GM19240 (cell line): ENCODE data around the gene M1AP.

Experiments used
- DNase-seq: peaks from one replicate; pipeline ENCODE4 v3.0.0; 2011; ENCODE audit warnings: low spot score; ENCODE audit not compliant: insufficient read length

Gene M1AP, protein sequence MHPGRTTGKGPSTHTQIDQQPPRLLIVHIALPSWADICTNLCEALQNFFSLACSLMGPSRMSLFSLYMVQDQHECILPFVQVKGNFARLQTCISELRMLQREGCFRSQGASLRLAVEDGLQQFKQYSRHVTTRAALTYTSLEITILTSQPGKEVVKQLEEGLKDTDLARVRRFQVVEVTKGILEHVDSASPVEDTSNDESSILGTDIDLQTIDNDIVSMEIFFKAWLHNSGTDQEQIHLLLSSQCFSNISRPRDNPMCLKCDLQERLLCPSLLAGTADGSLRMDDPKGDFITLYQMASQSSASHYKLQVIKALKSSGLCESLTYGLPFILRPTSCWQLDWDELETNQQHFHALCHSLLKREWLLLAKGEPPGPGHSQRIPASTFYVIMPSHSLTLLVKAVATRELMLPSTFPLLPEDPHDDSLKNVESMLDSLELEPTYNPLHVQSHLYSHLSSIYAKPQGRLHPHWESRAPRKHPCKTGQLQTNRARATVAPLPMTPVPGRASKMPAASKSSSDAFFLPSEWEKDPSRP

DNA sequence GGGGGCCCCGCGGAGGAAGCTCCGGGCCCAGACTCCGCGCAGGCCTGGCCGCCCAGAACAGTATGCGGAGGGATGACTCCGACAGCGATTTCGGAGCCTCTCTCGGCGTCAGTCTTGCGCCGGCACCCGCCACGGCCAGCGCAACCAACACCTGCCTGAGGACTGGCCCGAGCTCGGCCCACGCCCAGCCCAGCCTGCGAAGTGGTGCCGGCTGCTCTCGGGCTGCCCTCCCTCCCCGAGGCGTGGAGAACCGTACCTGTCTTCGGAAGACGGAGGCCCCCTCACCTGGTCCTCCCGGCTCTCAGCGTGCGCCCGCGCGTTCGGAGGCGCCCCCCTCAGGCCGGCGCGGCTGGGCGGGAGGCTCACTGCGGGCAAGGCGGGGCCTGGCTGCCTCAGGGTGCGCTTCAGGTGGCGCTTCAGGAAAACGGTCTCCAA is at the start of gene M1AP:
TSS of gene M1AP (minus strand) at position 322 of the 435 bp plus-strand sequence. CDS start 8,055 bp downstream, outside the sequence.
- DNase-seq = no peak

DNA sequence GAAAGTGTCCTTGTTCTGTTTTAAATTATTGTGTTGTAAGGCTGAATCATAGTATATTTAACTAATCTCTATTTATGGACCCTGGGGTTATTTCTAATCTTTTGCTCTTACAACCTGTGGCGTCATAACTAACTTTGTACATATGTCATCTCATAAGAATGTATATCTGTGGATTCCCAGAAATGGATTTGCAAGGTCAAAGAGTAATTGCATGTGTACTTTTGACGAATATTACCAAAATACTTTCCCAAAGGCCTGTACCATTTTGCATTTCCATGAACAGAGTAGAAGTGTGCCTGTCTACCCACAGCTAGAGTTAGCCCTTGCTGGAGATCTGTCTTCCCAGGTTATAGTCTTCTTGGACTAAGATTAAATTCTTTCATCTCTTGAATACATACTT is 48.7 kb upstream of the M1AP start:
- no peak for DNase-seq

DNA sequence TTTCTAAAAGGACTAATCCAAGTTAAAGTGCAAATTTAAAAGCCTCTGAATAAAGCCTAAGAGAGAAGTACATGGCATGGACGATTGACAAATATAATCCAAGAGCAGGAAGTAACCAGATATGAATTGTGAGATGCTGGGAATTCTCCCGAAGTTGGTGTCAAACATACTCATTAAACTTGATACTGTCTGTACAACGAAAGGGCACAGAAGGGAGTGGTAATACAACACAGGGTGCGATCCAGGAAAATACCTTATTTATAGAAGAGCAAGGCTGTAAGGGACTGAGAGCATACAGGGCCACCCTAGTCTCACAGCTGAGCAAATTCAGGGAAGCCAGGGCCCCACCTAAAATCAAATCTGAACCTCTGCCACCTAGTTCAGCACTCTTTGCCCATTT is 47.5 kb upstream of the M1AP start:
- DNase-seq = no peak

DNA sequence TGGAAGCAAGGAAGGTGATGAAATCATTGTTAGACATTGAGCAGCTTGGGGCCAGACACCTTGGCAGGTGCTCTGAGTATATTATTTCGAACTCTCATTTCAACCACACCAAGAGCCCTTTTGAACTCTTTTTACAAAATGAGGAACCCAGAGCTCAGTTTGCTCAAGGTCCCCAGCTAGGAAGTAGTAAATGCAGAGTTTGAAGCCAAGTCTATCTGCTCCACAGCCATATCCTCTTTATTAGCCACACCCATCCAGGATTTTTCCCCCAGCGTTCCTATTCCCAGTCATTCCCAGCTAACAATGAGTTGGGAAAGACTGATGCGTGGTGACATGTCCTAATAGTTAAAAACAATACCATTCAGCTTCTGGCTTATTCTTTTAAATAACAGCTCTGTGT is 46.2 kb upstream of the M1AP start:
- DNase-seq = no peak

DNA sequence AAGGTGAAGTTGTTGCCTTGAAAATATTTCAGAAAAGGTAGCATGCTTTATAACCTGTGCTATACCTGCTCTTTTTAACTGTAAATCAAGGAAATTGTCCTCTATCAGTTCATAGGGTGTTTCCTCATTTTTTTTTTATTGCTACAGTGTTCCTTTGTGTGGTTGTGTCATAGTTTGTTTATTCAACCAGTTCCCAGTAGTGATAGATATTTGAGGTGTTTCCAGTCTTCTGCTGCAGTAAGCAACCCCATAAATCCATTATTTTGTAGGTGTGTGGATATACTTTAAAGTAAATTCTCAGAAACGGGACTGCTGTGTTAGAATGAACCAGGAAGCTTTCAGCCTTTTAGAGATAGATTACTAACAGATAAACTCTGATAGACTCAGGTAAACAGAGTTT is 45.5 kb upstream of the M1AP start:
- DNase-seq = no peak

DNA sequence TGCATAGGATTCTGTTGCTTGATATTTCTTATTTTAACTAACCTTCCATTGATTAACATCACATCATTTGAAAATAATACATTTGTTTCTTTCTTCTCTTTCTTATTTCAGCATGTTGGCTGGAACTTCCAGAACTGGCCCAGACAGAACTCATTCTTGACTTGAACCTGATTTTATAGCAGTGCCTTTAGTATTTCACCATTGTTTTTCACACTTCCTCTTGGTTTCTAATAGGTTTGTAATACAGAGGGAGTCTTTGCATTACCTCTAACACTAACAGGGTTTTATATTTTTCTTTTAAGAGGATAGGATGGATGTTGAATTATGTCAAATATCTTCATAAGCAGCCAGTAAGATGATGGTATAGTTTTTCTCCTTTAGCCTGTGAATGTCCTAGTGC is 45.1 kb upstream of the M1AP start:
- DNase-seq = no peak

DNA sequence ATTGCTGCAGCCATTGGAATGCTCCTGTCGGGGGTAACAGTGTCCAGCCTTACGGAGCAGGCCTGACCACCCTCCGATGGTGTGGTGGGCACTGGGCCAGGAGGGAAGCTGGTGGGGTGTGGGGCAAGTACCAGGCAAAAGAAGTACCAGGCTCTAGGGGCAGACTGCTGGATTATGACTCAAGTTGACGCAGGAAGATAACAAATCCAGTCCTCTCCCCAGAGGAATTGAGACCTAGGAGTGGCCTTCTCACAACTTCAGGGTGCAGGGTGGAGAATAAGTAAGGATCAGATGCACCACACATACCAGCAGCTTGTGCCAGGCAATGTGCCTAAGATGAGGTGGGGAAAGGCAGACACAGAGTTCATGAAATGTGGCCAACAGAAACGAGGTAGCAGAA is 43.8 kb upstream of the M1AP start:
- DNase-seq = no peak

DNA sequence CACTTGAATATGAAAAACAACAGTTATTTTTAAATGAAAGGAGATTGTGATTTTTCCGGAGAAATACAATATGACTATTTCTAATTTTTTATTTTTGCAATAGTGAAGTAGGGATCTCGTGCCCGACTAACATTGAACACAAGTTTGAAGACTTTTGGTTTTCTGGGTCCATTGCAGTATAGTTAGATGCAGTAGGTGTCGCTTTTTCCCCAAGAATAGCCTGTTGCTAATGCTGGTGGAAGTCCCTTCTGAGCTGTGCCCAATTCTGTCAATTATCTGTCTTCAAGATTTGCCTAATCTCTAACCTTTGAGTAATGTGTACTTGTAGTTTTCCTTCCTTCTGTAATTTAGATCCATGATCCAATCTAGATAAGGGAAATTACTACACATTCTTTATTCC is 42.4 kb upstream of the M1AP start:
- peak; percentile 59 for DNase-seq

DNA sequence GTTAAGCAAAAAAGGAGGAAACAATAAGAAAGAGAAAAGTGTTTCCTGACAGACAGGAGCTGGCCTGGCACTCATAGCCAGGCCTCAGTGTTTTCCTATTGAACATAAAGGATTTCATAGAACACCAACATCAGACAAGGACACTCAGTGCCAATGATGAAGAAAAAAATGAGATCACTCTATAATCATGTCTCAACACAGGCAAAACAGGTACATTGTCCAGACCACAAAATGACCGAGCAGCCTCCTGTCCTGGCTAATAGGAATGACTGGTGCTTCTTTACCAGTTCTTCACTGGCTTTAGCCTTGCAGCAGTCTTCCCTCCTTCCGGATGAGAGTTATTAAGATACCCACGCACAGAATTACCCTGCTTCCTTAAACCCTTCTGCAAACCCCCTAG is 41.5 kb upstream of the M1AP start:
- DNase-seq = no peak

DNA sequence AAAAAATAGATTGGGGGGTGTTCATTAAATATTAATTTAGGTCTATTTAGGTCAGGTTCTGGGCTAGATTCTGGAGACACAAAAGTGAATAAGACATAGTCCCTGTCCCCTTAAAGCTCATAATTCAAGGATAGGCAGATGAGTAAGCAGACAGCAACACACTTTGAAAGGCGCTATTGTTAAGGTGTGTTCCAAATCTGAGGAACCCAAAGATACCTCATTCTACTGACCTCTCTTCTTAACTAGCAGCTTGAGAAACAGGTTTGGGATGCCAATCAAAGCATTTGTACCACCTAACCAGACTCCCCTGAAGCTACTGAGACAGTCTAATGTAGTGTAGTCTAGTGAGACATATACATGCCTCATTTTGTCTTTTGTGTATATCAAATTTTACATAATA is 40.8 kb upstream of the M1AP start:
- DNase-seq = no peak

DNA sequence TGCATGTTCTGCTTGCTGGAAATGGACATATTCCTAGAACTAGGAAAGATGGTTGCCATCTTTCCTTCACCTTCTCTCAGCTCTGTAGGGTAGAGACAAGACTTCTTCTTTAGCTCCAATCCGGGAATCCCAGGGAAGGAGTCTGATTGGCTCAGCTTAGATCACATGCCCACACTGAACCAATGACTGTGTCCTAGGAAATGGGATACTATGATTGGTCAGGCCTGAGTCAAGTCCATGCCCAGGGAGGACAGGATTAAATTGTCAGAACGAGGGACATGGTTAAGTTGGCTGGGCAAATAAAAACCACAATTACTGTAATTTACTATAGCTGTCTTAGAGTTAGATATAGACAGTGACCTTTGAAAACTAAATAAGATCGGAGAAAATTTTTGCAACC is 37.3 kb upstream of the M1AP start:
- no peak for DNase-seq

DNA sequence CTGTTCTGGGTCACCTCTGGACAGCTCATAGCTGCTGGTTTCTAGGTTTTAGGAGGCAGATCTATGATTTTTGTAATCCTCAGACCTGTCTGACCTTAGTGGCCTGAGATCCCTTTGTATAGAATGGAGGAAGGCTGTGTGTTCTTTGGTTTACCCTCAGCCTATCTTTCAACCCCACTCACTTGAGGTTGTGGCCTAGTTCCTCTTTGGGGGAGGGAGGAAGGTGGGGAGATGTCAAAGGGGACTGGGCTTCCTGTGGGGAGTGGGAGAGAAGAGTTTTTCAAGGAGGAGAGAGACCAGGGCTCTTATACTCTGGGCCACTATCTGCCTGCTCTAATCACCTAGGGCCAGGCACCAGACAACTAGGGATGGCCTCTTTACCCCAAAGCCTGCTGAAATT is 34.4 kb upstream of the M1AP start:
- no peak for DNase-seq

DNA sequence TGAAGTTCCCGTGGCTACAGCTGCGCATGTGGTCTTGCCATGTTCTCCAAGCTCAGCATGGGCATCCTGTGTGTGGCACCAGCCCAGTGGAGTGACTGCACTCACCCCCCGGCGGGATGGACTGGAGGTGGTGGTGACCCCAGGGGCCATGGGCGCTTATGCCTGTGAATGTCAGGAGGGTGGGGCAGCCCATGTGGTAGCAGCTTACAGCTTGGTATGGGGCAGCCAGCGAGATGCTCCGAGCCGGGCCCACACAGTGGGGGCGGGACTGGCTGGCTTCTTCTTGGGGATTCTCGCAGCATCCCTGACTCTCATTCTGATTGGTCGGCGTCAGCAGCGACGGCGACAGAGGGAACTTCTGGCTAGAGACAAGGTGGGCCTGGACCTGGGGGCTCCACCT is 31.5 kb upstream of the M1AP start:
- DNase-seq = no peak

DNA sequence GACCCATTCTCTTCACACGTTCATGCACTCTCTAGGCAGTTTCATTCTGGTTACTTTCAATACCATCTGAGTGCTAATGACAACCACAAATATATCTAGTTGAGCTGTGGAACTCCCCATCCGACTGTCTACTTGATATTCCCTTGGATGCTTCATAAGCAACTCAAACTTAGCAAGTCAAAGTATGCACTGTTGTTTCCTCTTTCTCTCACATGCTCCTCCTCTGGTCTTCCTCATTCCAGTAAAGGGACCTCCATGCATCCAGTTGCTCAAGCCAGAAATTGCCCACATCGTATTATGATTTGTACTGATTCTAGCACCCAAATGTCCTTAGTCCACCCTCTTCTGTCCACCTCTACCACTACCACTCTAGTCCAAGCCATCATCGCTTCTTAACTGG is 28.2 kb upstream of the M1AP start:
- no peak for DNase-seq

DNA sequence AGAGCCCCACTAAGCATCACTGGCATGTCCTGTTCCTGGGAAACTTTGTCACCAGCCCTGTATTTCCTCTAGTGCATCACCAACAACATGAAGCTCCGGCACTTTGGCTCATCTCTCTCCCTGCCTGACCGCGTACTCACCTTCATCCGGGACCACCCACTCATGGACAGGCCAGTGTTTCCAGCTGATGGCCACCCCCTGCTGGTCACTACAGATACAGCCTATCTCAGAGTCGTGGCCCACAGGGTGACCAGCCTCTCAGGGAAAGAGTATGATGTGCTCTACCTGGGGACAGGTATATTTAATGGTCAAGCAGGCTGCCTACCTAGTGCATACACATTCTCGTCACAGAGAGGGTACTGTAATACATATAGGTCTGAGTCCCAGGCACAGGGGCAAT is 27.0 kb upstream of the M1AP start:
- DNase-seq = no peak

DNA sequence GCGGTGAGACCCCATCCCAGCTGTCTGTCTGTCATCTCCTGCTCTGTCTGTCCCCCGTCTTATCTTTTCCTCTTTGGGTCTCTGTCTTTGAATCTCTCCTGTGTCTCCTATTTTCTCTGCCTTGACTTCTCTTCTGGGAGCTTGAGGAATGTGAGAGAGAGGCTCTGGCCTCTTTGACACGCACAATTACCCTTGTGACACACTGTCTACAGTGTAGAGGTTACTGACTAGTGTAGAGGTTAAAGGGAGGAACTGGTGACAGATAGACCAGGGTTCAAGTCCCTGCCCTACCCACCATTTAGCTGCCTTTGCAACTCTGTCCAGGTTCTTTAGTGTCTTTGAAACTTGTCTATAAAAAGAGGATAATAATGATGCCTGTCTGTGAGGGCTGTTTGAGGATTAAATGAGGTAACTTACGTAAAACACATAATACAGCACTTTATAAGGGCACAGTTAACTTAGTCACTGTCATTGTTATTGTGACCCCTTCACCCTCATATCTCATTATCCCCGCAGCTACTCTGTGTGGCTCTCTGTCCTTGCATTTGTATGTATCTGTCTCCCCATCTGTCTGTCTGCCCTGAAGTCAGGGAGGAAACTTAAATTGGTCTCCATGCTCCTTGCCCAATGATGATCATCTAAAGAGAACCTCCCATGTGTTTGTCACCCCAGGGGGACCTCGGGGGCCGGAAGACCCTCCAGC is 25.8 kb upstream of the M1AP start:
- no peak for DNase-seq

DNA sequence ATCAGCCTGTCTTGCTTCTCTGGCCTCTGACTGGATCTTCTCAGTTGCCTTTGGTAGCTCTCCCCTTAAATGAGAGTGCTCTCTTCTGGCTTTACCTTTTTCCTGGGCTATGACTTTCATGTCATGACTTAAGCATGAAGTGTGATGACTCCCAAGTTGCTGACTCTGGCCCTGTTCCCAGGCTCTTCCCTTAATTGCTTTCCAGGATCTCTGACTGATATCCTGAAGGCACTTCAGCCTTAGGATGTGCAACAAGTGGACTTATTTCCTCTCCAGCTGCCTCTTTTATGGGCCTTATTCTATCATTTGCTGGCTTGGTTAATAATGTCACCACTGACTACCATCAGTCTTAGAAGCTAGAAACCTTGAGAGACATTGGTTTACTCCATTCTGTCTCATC is 23.3 kb upstream of the M1AP start:
- no peak for DNase-seq

DNA sequence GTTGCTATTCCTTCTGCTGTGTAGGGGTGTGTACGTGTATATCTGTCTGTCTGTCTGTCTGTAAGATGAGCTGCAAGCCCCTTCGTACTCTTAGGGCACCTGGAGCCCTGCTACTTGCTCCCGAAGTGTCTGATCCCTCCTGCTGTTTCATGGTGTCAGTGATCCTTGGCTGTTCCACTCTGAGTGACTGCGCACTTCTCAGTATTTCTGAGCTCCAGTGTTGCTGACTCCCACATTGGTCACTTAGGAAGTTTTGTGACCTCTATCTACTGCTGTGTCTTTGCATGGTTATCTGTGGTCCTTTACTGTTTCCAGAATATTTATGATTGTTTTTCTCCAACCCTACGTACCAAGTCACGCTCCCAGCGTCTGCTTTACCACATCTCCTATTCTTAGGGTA is 22.1 kb upstream of the M1AP start:
- DNase-seq = no peak

DNA sequence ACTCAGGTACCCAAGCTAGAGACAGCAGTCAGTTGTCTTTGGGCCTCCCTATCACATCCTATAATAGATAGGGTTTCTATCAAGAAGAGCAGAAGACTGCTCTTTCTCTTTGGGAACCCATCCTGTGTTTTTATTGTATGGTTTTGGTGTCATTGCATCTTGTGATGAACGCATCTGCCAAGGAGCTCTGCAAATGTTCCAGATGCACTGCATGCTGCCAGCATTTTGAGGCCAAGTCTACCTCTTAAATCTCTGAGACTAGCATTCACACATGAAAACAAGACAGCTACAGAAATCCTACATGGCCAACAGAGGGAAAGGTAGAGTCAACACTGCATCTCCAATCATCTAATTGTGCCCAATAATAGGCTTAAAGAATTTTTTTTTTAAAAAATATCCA is 20.0 kb upstream of the M1AP start:
- DNase-seq = no peak

DNA sequence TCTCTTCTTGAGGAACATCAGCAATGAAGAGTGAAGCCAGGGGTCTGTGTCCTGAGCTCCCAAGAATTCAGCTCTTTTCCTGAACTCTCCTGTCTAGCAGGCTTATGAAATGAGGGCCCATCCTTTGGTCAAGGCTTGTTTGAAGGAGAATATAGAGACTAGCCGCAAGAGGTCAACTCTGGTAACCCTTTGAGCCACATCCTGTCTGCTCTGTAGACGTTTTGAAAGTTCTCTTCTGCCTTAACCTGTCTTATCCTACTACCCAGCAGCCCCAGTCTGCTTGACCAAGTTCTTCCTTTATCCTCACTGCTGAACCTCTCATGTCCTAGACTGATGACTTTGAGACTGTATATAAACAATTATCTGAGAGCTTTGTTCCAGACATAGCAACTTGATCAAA is 11.3 kb upstream of the M1AP start:
- no peak for DNase-seq

DNA sequence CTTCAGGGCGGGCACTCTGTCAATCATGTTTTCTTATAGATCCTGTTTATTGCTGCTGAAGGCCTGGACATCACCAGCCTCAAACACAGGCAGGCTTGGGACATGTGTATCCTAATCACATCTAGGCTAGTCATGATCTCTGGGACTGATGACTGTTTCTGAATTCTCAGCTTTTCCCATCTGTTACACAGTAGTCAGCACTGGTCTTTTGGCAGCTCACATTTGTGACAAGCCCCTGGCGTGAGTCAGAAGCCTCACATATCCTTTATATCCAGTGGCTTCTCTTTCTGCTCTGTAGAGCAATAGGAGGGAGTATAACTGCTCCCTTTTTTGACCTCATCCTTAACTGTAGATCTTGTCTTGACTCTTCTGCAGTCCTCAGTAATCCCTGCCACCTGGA is 10.4 kb upstream of the M1AP start:
- DNase-seq = no peak

DNA sequence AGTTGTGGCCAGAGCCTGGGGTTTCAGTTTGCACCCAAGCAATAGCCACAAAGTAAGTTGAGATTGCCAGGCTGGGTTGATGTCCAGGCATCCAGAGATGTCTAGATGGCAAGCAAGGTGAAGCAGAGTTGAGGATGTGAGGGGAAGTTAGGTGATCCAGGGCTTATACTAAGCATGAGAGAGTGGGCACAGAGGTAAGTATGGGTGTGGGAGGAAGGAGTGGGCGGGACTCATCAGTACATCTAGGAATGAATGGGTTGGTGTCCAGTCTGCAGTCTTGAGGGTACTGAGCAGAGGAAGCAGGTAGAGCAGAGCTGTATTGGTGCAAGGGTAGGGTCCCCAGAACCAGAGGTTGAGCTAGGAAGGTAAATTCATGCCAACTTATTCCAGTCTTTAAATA is 7.4 kb upstream of the M1AP start:
- DNase-seq = no peak
